CD4-positive, CD25-positive, alpha-beta regulatory T cell (primary cell): Measurements from ENCODE around the gene EFCAB12. TPM values are rescaled to one million over a fixed set of nuclear protein-coding genes. Genes with fewer than 3 reads are reported as not detected.
"Not testable (repeated sequence)": the region's sequence is repeated elsewhere in the genome, so short reads cannot be mapped to it uniquely, and the experiment has no call there.

Experiments used
- ATAC-seq, 2 donors: fragments of 150-1000 bp; cut with Tn5 transposase; one replicate each; pipeline ENCODE4 v1.10.0; 2021; ENCODE audit warnings: low read depth in 2 of 2, moderate number of reproducible peaks in 2 of 2, moderate library complexity in 1 of 2
- DNase-seq, 3 donors: peaks; one replicate each; pipeline versions ENCODE4 v3.0.0 to v3.0.0-alpha.2; 2012 to 2022; ENCODE audit warnings: mixed read lengths in 1 of 3
- H3K27ac ChIP-seq: one replicate; pipeline ENCODE4 v1.7.0; 2013; ENCODE audit warnings: mild to moderate bottlenecking, low read length; ENCODE audit not compliant: insufficient read depth, poor library complexity, severe bottlenecking
- H3K27me3 ChIP-seq: one replicate; pipeline ENCODE4 v1.7.0; 2013; ENCODE audit warnings: low read length; ENCODE audit not compliant: control insufficient read depth, insufficient read depth
- H3K36me3 ChIP-seq: one replicate; pipeline ENCODE4 v1.7.0; 2013; ENCODE audit warnings: mild to moderate bottlenecking, low read length, moderate library complexity; ENCODE audit not compliant: control insufficient read depth, insufficient read depth
- H3K4me1 ChIP-seq: 2 replicates; pipeline ENCODE4 v1.7.0; 2013; ENCODE audit warnings: mild to moderate bottlenecking, low read length; ENCODE audit not compliant: insufficient read depth, control insufficient read depth, poor library complexity, severe bottlenecking
- H3K4me3 ChIP-seq: one replicate; pipeline ENCODE4 v1.7.0; 2013; ENCODE audit warnings: low read depth, mild to moderate bottlenecking, low read length, moderate library complexity
- H3K9me3 ChIP-seq, 2 experiments: 1 replicate in 1 of 2; 2 replicates in 1 of 2; pipeline ENCODE4 v1.7.0; 2013; ENCODE audit warnings: low read length in 2 of 2, mild to moderate bottlenecking in 1 of 2, moderate library complexity in 1 of 2; ENCODE audit not compliant: control insufficient read depth in 2 of 2
- H3K27ac Mint-ChIP-seq, 3 donors: one replicate each; pipeline ENCODE4 v1.8.0; 2020 to 2022; ENCODE audit warnings: mild to moderate bottlenecking in 3 of 3, mixed read lengths in 3 of 3, moderate library complexity in 2 of 3
- H3K27me3 Mint-ChIP-seq: one replicate; pipeline ENCODE4 v1.8.0; 2022; ENCODE audit warnings: mild to moderate bottlenecking, mixed read lengths
- H3K36me3 Mint-ChIP-seq: one replicate; pipeline ENCODE4 v1.8.0; 2020; ENCODE audit warnings: mixed read lengths
- H3K4me1 Mint-ChIP-seq, 4 donors: one replicate each; pipeline ENCODE4 v1.8.0; 2020 to 2022; ENCODE audit warnings: mixed read lengths in 4 of 4, mild to moderate bottlenecking in 1 of 4
- H3K4me3 Mint-ChIP-seq, 4 donors: one replicate each; pipeline ENCODE4 v1.8.0; 2020 to 2022; ENCODE audit warnings: mild to moderate bottlenecking in 4 of 4, mixed read lengths in 4 of 4, moderate library complexity in 3 of 4
- H3K9me3 Mint-ChIP-seq, 7 donors: one replicate each; pipeline ENCODE4 v1.8.0; 2020 to 2022; ENCODE audit warnings: mixed read lengths in 7 of 7, mild to moderate bottlenecking in 3 of 7, moderate library complexity in 2 of 7
- polyA plus RNA-seq, 4 donors: library from polyadenylated mRNA; unstranded; fragments of 300-500 nt; fragmentation: Illumina TruSeq; gene quantifications; one replicate each; pipeline ENCODE4 v1.2.3, GENCODE V29; 2021
- total RNA-seq: library from RNA; stranded (reverse); gene quantifications from one replicate; pipeline ENCODE4 v1.2.3, GENCODE V29; 2022

The EFCAB12 gene
- total and polyA plus RNA-seq, 5 donors from 2014 or later = 0.05 to 2.2 (median 0.09) TPM; not detected in 1

DNA sequence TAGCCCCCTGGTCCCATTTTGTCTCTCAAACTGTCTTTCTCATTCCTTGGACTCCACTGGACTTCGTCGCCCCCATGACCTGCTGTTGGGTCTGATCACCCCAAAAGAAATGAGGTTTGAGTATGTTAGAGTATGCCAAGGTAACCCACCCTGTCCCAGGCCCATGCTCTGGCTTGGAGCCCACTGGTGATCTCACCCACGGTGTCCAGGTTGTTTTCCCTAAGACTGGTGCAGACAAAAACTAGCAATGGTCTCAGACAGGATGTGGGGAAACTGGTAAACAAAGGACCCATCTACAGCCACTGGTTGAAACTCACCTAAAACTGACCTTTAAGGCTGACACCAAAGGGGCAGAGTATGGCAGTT, 38.9 kb downstream of the EFCAB12 start:
- peaks cover 0 to 4% (median under 1%) of the 10 kb centered on the region in 4 donors for H3K4me1 Mint-ChIP-seq
- ATAC-seq = no peak

DNA sequence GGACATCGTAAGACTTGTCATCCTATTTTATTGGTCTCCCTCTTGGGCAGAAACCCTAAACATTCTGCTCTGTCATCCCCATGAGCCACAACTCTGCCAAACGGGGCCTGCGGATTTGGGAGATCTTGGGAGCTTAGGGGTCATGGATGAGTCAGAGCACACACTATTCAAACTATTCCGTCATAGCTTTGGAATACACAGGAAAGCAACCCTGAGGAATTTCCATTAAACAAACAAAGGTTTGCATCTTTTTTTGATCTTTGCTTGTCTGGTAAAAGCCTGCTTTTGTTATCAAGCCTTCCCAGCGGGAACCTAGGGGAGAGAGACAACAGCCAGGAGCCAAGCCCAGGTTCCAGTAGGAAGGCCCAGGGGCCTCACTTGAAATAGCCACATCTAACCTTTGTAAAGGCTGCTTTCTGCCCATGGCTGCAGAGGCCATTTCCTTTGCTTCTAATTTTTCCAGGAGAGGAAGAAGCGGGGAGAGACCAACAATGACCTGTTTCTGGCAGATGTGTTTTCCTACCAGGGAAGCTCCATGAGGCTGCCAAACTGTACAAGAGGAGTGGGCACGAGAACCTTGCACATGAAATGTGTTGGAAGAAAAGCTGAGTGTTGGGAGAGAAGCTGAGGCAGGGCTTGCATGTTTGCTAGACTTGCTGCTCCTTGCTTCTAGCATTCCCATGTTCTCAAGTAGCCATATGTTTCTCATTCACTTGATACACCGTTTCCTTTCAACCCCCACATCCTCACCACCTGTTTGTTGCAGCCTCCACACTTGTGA, 39.5 kb downstream of the EFCAB12 start:
- not testable (repeated sequence) for H3K27ac ChIP-seq, H3K27ac Mint-ChIP-seq, H3K27me3 ChIP-seq, H3K9me3 Mint-ChIP-seq, H3K4me1 Mint-ChIP-seq, ATAC-seq, H3K9me3 ChIP-seq, DNase-seq, H3K4me3 Mint-ChIP-seq, H3K4me1 ChIP-seq, H3K4me3 ChIP-seq, H3K27me3 Mint-ChIP-seq
- peaks cover 56% of the 10 kb centered on the region for H3K36me3 ChIP-seq
- peaks cover 49% of the 10 kb centered on the region for H3K36me3 Mint-ChIP-seq

More for the DNA sequence above, 38.9 kb downstream of the EFCAB12 start:
- Histone ChIP-seq H3K4me3 (no peak overlapping the region), H3K27me3 (no peaks in the 10 kb centered on the region), H3K36me3 (peaks cover 56% of the 10 kb centered on the region), H3K27ac (no peak overlapping the region), H3K4me1 (no peaks in the 10 kb centered on the region), H3K9me3 (no peaks in the 10 kb centered on the region)
- no peak overlapping the region for H3K27ac Mint-ChIP-seq
- H3K9me3 Mint-ChIP-seq = no peaks in the 10 kb centered on the region
- DNase-seq = no peak
- no peaks in the 10 kb centered on the region for H3K27me3 Mint-ChIP-seq
- no peak overlapping the region for H3K4me3 Mint-ChIP-seq
- peaks cover 49% of the 10 kb centered on the region for H3K36me3 Mint-ChIP-seq

DNA sequence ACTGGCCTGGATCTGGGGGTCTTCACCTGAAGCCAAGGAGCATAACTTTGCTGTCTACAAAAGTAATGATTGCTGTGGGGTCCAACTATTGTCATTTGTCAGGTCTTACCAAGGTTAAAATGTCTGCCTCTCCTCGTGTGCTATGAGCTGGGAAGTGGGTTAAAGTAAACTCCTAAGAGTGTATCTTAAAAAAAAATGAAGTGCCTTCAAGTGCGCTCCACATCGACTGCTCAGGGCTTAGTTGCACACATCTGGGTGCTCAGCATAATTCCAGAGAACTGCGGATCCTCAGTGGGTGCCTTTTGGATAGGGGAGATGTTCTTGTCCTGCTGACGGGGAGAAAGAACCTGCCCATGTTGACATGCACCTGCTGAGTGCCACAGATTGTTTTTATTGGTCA, 40.9 kb downstream of the EFCAB12 start:
- Histone ChIP-seq H3K4me1 (no peaks in the 10 kb centered on the region), H3K27ac (no peak overlapping the region), H3K9me3 (no peaks in the 10 kb centered on the region), H3K4me3 (no peak overlapping the region), H3K36me3 (peaks cover 48% of the 10 kb centered on the region), H3K27me3 (no peaks in the 10 kb centered on the region)
- Mint-ChIP-seq H3K9me3 (no peaks in the 10 kb centered on the region), H3K4me3 (no peak overlapping the region), H3K27me3 (no peaks in the 10 kb centered on the region), H3K4me1 (peaks cover 0 to 3% (median 0%) of the 10 kb centered on the region in 4 donors), H3K27ac (peak overlapping the region in 1 of 3 donors; percentile 75), H3K36me3 (peaks cover 43% of the 10 kb centered on the region)
- ATAC-seq (no peak), DNase-seq (no peak)

DNA sequence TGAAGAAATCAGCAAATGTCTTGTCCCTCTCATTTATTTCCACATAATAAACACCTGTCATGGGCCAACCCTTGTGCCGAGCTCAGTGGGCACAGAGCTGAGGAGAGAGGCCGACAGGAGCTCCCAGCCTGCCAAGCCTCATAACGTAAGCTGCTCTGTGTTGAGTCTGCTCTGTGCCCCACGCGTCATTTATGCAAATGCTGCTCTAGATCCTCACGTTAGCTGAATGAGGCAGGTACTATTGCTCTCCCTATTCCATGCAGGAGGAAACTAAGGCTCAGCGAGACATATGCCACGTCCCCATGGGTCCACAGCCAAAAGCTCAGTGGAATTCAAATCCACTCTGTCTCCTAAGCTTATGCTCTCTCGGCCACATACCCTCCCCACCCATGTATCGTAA, 41.5 kb downstream of the EFCAB12 start:
- no peaks in the 10 kb centered on the region for H3K27me3 ChIP-seq
- DNase-seq (no peak), ATAC-seq (no peak)
- no peak overlapping the region for H3K27ac ChIP-seq
- peaks cover 44% of the 10 kb centered on the region for H3K36me3 ChIP-seq
- no peaks in the 10 kb centered on the region for H3K27me3 Mint-ChIP-seq
- H3K9me3 Mint-ChIP-seq = no peaks in the 10 kb centered on the region
- no peaks in the 10 kb centered on the region for H3K9me3 ChIP-seq
- peaks cover 39% of the 10 kb centered on the region for H3K36me3 Mint-ChIP-seq
- no peak overlapping the region for H3K4me3 Mint-ChIP-seq
- no peaks in the 10 kb centered on the region for H3K4me1 ChIP-seq
- peaks cover 0 to 3% (median 0%) of the 10 kb centered on the region in 4 donors for H3K4me1 Mint-ChIP-seq
- no peak overlapping the region for H3K4me3 ChIP-seq
- no peak overlapping the region for H3K27ac Mint-ChIP-seq

DNA sequence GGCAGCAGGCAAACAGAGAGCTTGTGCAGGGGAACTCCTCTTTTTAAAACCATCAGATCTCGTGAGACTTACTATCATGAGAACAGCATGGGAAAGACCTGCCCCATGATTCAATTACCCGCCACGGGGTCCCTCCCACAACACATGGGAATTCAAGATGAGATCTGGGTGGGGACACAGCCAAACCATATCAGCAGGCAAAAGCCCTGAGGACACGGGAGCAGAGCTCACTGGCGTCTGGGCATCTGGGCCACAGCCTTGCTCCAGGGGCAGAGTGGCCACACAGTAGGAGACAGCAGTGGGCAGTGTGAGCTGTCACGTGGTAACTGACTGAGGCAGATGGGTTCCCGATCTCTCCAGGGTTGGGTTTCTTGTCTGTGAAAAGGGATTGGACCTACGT, 42.9 kb downstream of the EFCAB12 start:
- Mint-ChIP-seq H3K36me3 (peaks cover 28% of the 10 kb centered on the region), H3K27ac (peak overlapping the region in 1 of 3 donors; percentile 61)
- not testable (repeated sequence) for H3K27me3 ChIP-seq, H3K27ac ChIP-seq, DNase-seq, H3K4me1 Mint-ChIP-seq, H3K4me3 Mint-ChIP-seq, H3K4me1 ChIP-seq, H3K4me3 ChIP-seq, H3K27me3 Mint-ChIP-seq, H3K9me3 ChIP-seq, ATAC-seq, H3K9me3 Mint-ChIP-seq
- H3K36me3 ChIP-seq = peaks cover 31% of the 10 kb centered on the region

DNA sequence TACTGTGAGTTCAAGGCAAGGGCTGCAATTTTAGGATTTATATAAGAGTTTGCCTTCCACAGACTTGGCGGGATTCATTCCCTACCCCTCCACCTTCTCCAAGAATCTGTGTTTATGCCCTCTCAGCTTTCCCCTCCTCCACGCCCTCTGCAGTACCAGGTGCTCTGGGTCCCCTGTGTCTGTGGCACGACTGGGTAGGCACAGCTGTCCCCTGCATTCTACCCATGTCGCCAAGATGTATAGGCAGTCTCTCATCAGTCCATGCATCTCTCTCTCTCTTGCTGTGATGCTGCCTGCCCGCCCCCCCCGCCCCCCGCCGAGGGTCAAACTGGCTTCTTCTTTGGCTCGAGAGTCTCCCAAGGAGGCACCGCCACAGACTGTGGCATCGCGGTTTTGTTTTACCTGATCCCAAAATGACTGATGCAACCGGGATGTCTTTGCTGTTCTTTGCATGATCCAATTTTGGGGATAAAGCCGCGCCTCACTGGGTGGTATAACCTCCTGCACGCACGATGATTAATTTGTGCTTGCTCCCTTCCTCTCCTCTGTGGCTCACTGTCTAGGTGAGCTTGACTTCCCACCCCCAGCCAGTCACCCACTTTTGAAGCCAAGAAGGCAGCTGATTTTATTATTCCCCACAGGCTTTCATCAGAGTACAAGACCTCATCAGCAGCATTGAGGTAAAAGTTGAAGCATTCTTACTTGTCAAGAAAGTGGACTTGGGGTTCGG, 43.7 kb downstream of the EFCAB12 start:
- Histone ChIP-seq H3K27ac (no peak overlapping the region), H3K4me1 (no peaks in the 10 kb centered on the region), H3K27me3 (no peaks in the 10 kb centered on the region), H3K4me3 (no peak overlapping the region), H3K9me3 (no peaks in the 10 kb centered on the region), H3K36me3 (peaks cover 26% of the 10 kb centered on the region)
- ATAC-seq (no peak), DNase-seq (no peak)
- Mint-ChIP-seq H3K36me3 (peaks cover 26% of the 10 kb centered on the region), H3K4me1 (peaks cover 0 to 3% (median 0%) of the 10 kb centered on the region in 4 donors), H3K4me3 (no peak overlapping the region), H3K9me3 (no peaks in the 10 kb centered on the region), H3K27ac (peak overlapping the region in 2 of 3 donors; percentile 25 to 61), H3K27me3 (no peaks in the 10 kb centered on the region)

DNA sequence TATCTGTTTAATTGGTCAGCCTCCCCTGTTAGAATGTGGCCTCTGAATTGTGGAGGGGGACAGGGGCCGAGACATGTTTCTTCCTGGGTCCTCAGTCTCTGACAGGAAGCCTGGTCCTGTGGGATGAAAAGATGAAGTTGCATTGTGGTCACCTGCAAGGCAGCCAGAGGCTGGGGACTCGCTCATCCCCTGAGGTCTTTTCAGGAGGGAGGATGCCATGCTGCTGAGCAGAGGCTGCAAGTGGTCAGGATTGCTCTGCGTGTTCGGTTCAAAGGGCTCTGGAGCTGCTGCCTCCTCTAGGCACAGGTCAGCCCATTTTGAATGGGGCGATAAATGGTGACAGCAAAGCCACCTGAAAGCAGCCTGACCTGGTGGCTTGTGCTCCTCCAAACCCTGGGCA, 44.3 kb downstream of the EFCAB12 start:
- not testable (repeated sequence) for H3K27me3 ChIP-seq, H3K4me3 Mint-ChIP-seq, H3K4me3 ChIP-seq, H3K9me3 Mint-ChIP-seq, H3K4me1 ChIP-seq, ATAC-seq, H3K9me3 ChIP-seq, H3K4me1 Mint-ChIP-seq, DNase-seq, H3K27ac ChIP-seq, H3K27me3 Mint-ChIP-seq
- peaks cover 20% of the 10 kb centered on the region for H3K36me3 Mint-ChIP-seq
- H3K36me3 ChIP-seq = peaks cover 20% of the 10 kb centered on the region
- H3K27ac Mint-ChIP-seq = peak overlapping the region in 2 of 3 donors; percentile 44 to 95
